Loucy (cell line): ENCODE results near the gene CD38.

Source experiments
- H2AFZ ChIP-seq: fragments of 200-600 bp; sonication (generic); 2 replicates; pipeline ENCODE4 v1.6.0; 2016; ENCODE audit warnings: antibody characterized with exemption, mild to moderate bottlenecking, low read length, moderate library complexity
- H3F3A ChIP-seq: fragments of 200-600 bp; 2 replicates; pipeline ENCODE4 v1.6.0; 2016; ENCODE audit warnings: antibody characterized with exemption, low read depth, mild to moderate bottlenecking
- H3K27me3 ChIP-seq: fragments of 200-600 bp; sonication (generic); 2 replicates; pipeline ENCODE4 v1.6.1; 2014; ENCODE audit warnings: low read length, mild to moderate bottlenecking; ENCODE audit not compliant: insufficient read depth, poor library complexity, severe bottlenecking
- H3K36me3 ChIP-seq: fragments of 200-600 bp; sonication (generic); 2 replicates; pipeline ENCODE4 v1.6.1; 2016; ENCODE audit warnings: low read length; ENCODE audit not compliant: insufficient read depth
- H3K4me1 ChIP-seq: fragments of 200-600 bp; sonication (generic); 2 replicates; pipeline ENCODE4 v1.5.1; 2014; ENCODE audit warnings: low read length, mild to moderate bottlenecking; ENCODE audit not compliant: insufficient read depth, poor library complexity, severe bottlenecking
- H3K4me2 ChIP-seq: fragments of 200-600 bp; sonication (generic); 2 replicates; pipeline ENCODE4 v1.6.0; 2014; ENCODE audit warnings: antibody characterized with exemption, low read length, low read depth, mild to moderate bottlenecking; ENCODE audit not compliant: poor library complexity, severe bottlenecking
- H3K4me3 ChIP-seq: fragments of 200-600 bp; sonication (generic); 2 replicates; pipeline ENCODE4 v1.5.1; 2014; ENCODE audit warnings: low read length, mild to moderate bottlenecking, mixed read lengths; ENCODE audit not compliant: poor library complexity, severe bottlenecking
- H3K79me2 ChIP-seq: fragments of 200-600 bp; sonication (generic); 2 replicates; pipeline ENCODE4 v1.6.1; 2014; ENCODE audit warnings: low read length; ENCODE audit not compliant: insufficient read depth
- H3K9ac ChIP-seq: fragments of 200-600 bp; sonication (generic); 2 replicates; pipeline ENCODE4 v1.6.0; 2014; ENCODE audit warnings: mild to moderate bottlenecking, low read depth, low read length, moderate library complexity; ENCODE audit not compliant: poor library complexity, severe bottlenecking
- H3K9me2 ChIP-seq: fragments of 200-600 bp; sonication (generic); replicated peaks from 2 replicates; pipeline ENCODE4 v1.6.1; 2016; ENCODE audit warnings: low read depth, low read length, mixed read lengths
- H3K9me3 ChIP-seq: fragments of 200-600 bp; sonication (generic); 2 replicates; pipeline ENCODE4 v1.6.1; 2014; ENCODE audit warnings: mild to moderate bottlenecking, antibody characterized with exemption, low read length, low read depth; ENCODE audit not compliant: insufficient read depth
- H4K20me1 ChIP-seq: fragments of 200-600 bp; sonication (generic); 2 replicates; pipeline ENCODE4 v1.6.0; 2014; ENCODE audit warnings: antibody characterized with exemption, low read length, mild to moderate bottlenecking; ENCODE audit not compliant: insufficient read depth, poor library complexity, severe bottlenecking
- CTCF ChIP-seq: fragments of 200-600 bp; sonication (generic); conservative IDR thresholded peaks from 2 replicates; pipeline ENCODE4 v1.5.1; 2014; ENCODE audit warnings: mild to moderate bottlenecking, antibody characterized with exemption, low read length
- EZH2phosphoT487 ChIP-seq: fragments of 200-600 bp; IDR thresholded peaks from 2 replicates; pipeline ENCODE4 v1.6.1; 2018; ENCODE audit warnings: antibody characterized with exemption, mild to moderate bottlenecking, moderate library complexity, borderline replicate concordance

The CD38 gene

DNA sequence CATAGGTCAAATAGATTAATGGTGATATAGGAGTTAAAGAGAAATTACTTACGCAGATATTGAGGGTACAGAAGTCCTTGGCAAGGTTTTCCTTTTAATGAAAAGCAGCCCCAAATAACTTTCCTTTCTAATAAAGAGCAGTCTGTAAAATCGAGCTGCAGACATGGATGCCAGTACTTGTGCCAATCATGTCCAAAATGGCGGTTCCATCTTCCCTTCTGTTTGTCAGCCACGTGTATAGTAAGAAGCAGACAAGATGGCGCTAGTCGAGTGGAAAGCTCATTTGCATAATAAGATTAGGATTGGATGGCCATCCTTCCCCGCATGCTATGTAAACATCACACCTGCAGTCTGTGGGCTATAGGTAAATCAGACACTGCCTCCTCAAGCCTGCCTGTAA lies 92.0 kb downstream of the CD38 start:
- H3K9ac ChIP-seq: no peak overlapping the region
- no peak overlapping the region for H3K4me2 ChIP-seq
- H3K79me2 ChIP-seq: no peaks in the 10 kb centered on the region

DNA sequence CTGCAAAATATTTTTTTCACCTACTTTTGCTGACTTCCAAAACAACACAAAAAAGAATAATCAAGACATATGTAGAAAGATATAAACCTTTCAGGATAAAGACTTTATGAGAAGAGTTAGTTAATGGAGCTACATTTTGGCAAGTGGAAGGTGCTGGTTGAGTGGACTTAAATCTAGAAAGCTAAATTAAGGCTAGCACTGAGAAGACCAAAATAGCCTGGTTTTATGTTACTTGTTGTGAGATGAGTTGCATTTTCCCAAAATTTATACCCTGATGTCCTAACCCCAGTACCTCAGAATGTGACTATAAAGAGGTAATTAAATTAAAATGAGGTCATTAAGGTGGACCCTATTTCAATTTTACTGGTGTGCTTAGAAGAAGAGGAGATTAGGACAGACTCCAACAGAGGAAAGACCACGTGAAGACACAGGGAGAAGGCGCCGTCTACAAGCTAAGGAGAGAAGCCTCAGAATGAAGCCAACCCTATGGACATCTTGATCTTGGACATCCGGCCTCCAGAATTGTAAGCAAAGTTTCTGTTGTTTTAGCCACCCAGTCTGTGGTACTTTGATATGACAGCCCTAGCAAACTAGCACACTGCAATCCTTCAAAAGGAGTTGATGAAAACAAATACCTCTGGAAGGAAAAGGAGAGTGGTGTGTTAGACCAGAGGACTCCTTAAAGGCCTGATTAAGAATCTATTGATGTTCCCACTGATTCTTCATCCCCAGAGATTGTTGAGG lies 93.0 kb downstream of the CD38 start:
- TF ChIP-seq EZH2phosphoT487 (no peak), CTCF (no peak)
- Histone ChIP-seq H3K27me3 (no peaks in the 10 kb centered on the region), H2AFZ (no peak overlapping the region)

More for the DNA sequence above, 92.0 kb downstream of the CD38 start:
- Histone ChIP-seq H2AFZ (no peak overlapping the region), H3K4me1 (peaks cover 6% of the 10 kb centered on the region), H3K9me2 (no peaks in the 10 kb centered on the region), H3K36me3 (no peaks in the 10 kb centered on the region), H3K9me3 (no peaks in the 10 kb centered on the region), H3K4me3 (no peak overlapping the region), H3F3A (no peaks in the 10 kb centered on the region), H3K27me3 (no peaks in the 10 kb centered on the region), H4K20me1 (no peaks in the 10 kb centered on the region)
- TF ChIP-seq CTCF: no peak
- TF ChIP-seq EZH2phosphoT487: no peak

GRCh38 chr4:15873117-15873516 lies 95.0 kb downstream of the CD38 start:
- Histone ChIP-seq H3K79me2 (no peaks in the 10 kb centered on the region), H4K20me1 (no peaks in the 10 kb centered on the region), H3K4me2 (no peak overlapping the region), H3K9me2 (no peaks in the 10 kb centered on the region), H3K4me1 (peaks cover 4% of the 10 kb centered on the region), H3K4me3 (no peak overlapping the region), H3K27me3 (no peaks in the 10 kb centered on the region), H3K36me3 (no peaks in the 10 kb centered on the region), H3K9ac (no peak overlapping the region), H2AFZ (no peak overlapping the region), H3K9me3 (peaks cover 2% of the 10 kb centered on the region; the same call in 1 of the 2 replicates), H3F3A (no peaks in the 10 kb centered on the region)
- TF ChIP-seq EZH2phosphoT487 (no peak), CTCF (no peak)

More for the DNA sequence above, 93.0 kb downstream of the CD38 start:
- Histone ChIP-seq H3K9ac (no peak overlapping the region), H3K36me3 (no peaks in the 10 kb centered on the region), H3K79me2 (no peaks in the 10 kb centered on the region), H3K4me3 (no peak overlapping the region), H3K9me2 (no peaks in the 10 kb centered on the region), H4K20me1 (no peaks in the 10 kb centered on the region), H3F3A (no peaks in the 10 kb centered on the region), H3K4me1 (peaks cover 6% of the 10 kb centered on the region), H3K4me2 (no peak overlapping the region), H3K9me3 (no peaks in the 10 kb centered on the region)
